ENCODE data around the gene OR2D3.
"Not testable (repeated sequence)": the region's sequence is repeated elsewhere in the genome, so short reads cannot be mapped to it uniquely, and the experiment has no call there.

The OR2D3 gene

GRCh38 chr11:6927030-6927617 is 6.3 kb downstream of the OR2D3 start:
- DNase-seq = no peak

- DNase-seq = no peak
Observed at GRCh38 chr11:6928916-6929315, 8.1 kb downstream of the OR2D3 start.

- no peak for DNase-seq
Observed at GRCh38 chr11:6931146-6931713, 10.4 kb downstream of the OR2D3 start.

GRCh38 chr11:6932145-6932544 is 11.3 kb downstream of the OR2D3 start:
- DNase-seq = no peak

GRCh38 chr11:6941970-6942369 is 21.2 kb downstream of the OR2D3 start:
- no peak for DNase-seq

GRCh38 chr11:6943131-6943530 is 22.3 kb downstream of the OR2D3 start:
- DNase-seq = no peak

- DNase-seq = not testable (repeated sequence)
Observed at GRCh38 chr11:6954248-6954647, 33.4 kb downstream of the OR2D3 start.

- no peak for DNase-seq
Observed at GRCh38 chr11:6962141-6962540, 41.3 kb downstream of the OR2D3 start.

- no peak for DNase-seq
Observed at GRCh38 chr11:6962673-6963072, 41.9 kb downstream of the OR2D3 start.

- no peak for DNase-seq
Observed at GRCh38 chr11:6968816-6969215, 48.0 kb downstream of the OR2D3 start.

GRCh38 chr11:6969854-6970253 is 49.1 kb downstream of the OR2D3 start:
- DNase-seq = not testable (repeated sequence)
